Naive thymus-derived CD4-positive, alpha-beta T cell (primary cell): ENCODE data around the gene CAPN10. TPM values are rescaled to one million over a fixed set of nuclear protein-coding genes. Genes with fewer than 3 reads are reported as not detected.

Experiments used
- ATAC-seq: fragments of 150-1000 bp; cut with Tn5 transposase; 2 replicates; pipeline ENCODE4 v1.10.0; 2021; ENCODE audit warnings: mild to moderate bottlenecking, moderate library complexity
- CTCF ChIA-PET: fragments of 350-600 bp; sonication (Branson Sonifier 250); formaldehyde crosslinking; loops from one replicate; lab custom pipeline; 2021; ENCODE audit warnings: antibody characterized with exemption; lab: Charles Lee
- POLR2A ChIA-PET: fragments of 350-600 bp; sonication (Branson Sonifier 250); formaldehyde crosslinking; loops from one replicate; lab custom pipeline; 2021; ENCODE audit warnings: antibody characterized with exemption, inconsistent platforms; lab: Charles Lee
- DNase-seq, 9 donors: peaks; one replicate each; pipeline versions ENCODE4 v3.0.0 to v3.0.0-alpha.2; 2020 to 2022; ENCODE audit warnings: mixed read lengths in 1 of 9
- H3K27ac ChIP-seq: one replicate; pipeline ENCODE4 v1.7.0; 2013; ENCODE audit warnings: mild to moderate bottlenecking, low read depth, low read length, moderate library complexity
- H3K27me3 ChIP-seq, 2 donors: one replicate each; pipeline ENCODE4 v1.7.0; 2013; ENCODE audit warnings: low read length in 2 of 2, mild to moderate bottlenecking in 2 of 2, moderate library complexity in 2 of 2; ENCODE audit not compliant: control insufficient read depth in 2 of 2, insufficient read depth in 2 of 2
- H3K36me3 ChIP-seq, 3 experiments: 1 replicate in 2 of 3; 2 replicates in 1 of 3; pipeline ENCODE4 v1.7.0; 2013; ENCODE audit warnings: low read length in 3 of 3, mild to moderate bottlenecking in 3 of 3, moderate library complexity in 1 of 3; ENCODE audit not compliant: insufficient read depth in 3 of 3, control insufficient read depth in 2 of 3
- H3K4me1 ChIP-seq, 2 donors: one replicate each; pipeline ENCODE4 v1.7.0; 2013; ENCODE audit warnings: low read length in 2 of 2, mild to moderate bottlenecking in 2 of 2, moderate library complexity in 1 of 2; ENCODE audit not compliant: control insufficient read depth in 2 of 2, insufficient read depth in 2 of 2
- H3K4me3 ChIP-seq: 2 replicates; pipeline ENCODE4 v1.7.0; 2013; ENCODE audit warnings: mild to moderate bottlenecking, low read length
- H3K9me3 ChIP-seq, 3 experiments: 1 replicate in 2 of 3; 2 replicates in 1 of 3; pipeline ENCODE4 v1.7.0; 2013; ENCODE audit warnings: low read length in 3 of 3; ENCODE audit not compliant: control insufficient read depth in 2 of 3
- H3K27ac Mint-ChIP-seq, 9 donors: one replicate each; pipeline ENCODE4 v1.8.0; 2020 to 2022; ENCODE audit warnings: mixed read lengths in 9 of 9, mild to moderate bottlenecking in 8 of 9, moderate library complexity in 5 of 9, inconsistent platforms in 2 of 9
- H3K27me3 Mint-ChIP-seq, 5 donors: one replicate each; pipeline ENCODE4 v1.8.0; 2021 to 2022; ENCODE audit warnings: mixed read lengths in 5 of 5, mild to moderate bottlenecking in 1 of 5
- H3K36me3 Mint-ChIP-seq, 5 donors: one replicate each; pipeline ENCODE4 v1.8.0; 2020 to 2022; ENCODE audit warnings: mixed read lengths in 5 of 5, mild to moderate bottlenecking in 3 of 5, inconsistent platforms in 1 of 5
- H3K4me1 Mint-ChIP-seq, 7 donors: one replicate each; pipeline ENCODE4 v1.8.0; 2020 to 2022; ENCODE audit warnings: mixed read lengths in 7 of 7, mild to moderate bottlenecking in 3 of 7, inconsistent platforms in 1 of 7
- H3K4me3 Mint-ChIP-seq, 10 donors: one replicate each; pipeline ENCODE4 v1.8.0; 2020 to 2022; ENCODE audit warnings: mild to moderate bottlenecking in 10 of 10, mixed read lengths in 10 of 10, moderate library complexity in 6 of 10, inconsistent platforms in 2 of 10
- H3K9me3 Mint-ChIP-seq, 11 donors: one replicate each; pipeline ENCODE4 v1.8.0; 2020 to 2022; ENCODE audit warnings: mixed read lengths in 11 of 11, mild to moderate bottlenecking in 4 of 11, inconsistent platforms in 1 of 11, moderate library complexity in 1 of 11
- intact Hi-C, 2 donors: fragments of 100-400 bp; cut with micrococcal nuclease; formaldehyde crosslinking; loops; one replicate each; pipeline ENCODE4 v1.15.1; 2023
- polyA plus RNA-seq, 2 donors: library from polyadenylated mRNA; unstranded; fragments of 300-500 nt; fragmentation: Illumina TruSeq; gene quantifications; one replicate each; pipeline ENCODE4 v1.2.3, GENCODE V29; 2021
- total RNA-seq, 6 experiments: library from RNA in 5 of 6; stranded (reverse) in 5 of 6; gene quantifications; 1 replicate in 5 of 6; 2 replicates in 1 of 6; pipeline ENCODE4 v1.2.3 and lab custom pipeline; 2021 to 2026

CAPN10 gene
- total and polyA plus RNA-seq, 7 experiments from 2014 or later, result 8.4 to 74.8 (median 54.9) TPM

DNA sequence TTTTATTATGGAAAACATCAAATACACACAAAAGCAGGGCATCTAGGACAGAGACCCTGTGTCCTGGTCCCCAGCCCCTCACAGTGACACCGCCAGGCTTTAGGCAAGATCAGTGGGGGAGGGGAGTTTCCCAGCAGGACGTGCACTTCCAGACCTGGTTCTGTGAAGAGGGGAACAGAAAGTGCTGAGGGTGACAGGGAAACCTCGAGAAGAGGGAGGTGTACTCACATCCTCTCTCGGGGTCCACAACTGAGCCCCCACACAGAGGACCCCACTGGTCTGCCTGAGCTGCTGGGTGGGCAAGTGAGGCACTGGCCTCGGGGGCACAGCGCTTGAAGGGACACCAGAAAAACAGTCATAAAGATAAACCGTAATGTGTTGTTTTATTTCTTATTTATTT lies 34.3 kb downstream of the CAPN10 start:
- Mint-ChIP-seq H3K4me3 (peak overlapping the region in 3 of 10 donors; percentile 75 to 85 (median 83)), H3K27me3 (no peaks in the 10 kb centered on the region), H3K36me3 (peaks cover 0 to 26% (median 15%) of the 10 kb centered on the region in 5 donors), H3K4me1 (peaks cover 19 to 60% (median 51%) of the 10 kb centered on the region in 7 donors), H3K9me3 (peaks cover 0 to 13% (median 4%) of the 10 kb centered on the region in 11 donors), H3K27ac (peak overlapping the region in 7 of 9 donors; percentile 38 to 99 (median 95))
- DNase-seq, result peak in 1 of 9 donors; percentile 10
- Histone ChIP-seq H3K4me1 (peaks cover 48 to 50% of the 10 kb centered on the region in 2 donors), H3K27ac (peak overlapping the region; percentile 18), H3K4me3 (peak overlapping the region; percentile 27), H3K36me3 (no peaks in the 10 kb centered on the region), H3K27me3 (no peaks in the 10 kb centered on the region), H3K9me3 (no peaks in the 10 kb centered on the region)
- ATAC-seq, result no peak
- intact Hi-C loops, result loop anchor here in 1 of 2 donors (1.0 to 2.0 kb wide), 4 partner anchors 8 to 60 kb away; partner anchors contain the start of gene CAPN10
- ChIA-PET CTCF (interaction anchor here (1.3 kb wide), 1 partner anchor 34 kb away, joined by 3 read pairs; the partner anchor contains the start of gene CAPN10), POLR2A (interaction anchor here (1.0 to 3.5 kb wide), 3 partner anchors 34 to 55 kb away, joined by 3 to 30 read pairs (median 27); partner anchors contain the start of gene CAPN10)

GRCh38 chr2:240622060-240622411 lies 35.5 kb downstream of the CAPN10 start:
- H3K4me3 ChIP-seq, result no peak overlapping the region
- H3K36me3 ChIP-seq, result no peaks in the 10 kb centered on the region
- intact Hi-C loops, result loop anchor here in 1 of 2 donors (2.0 kb wide), 1 partner anchor 119 kb away; no protein-coding TSS in a partner anchor
- H3K27ac Mint-ChIP-seq, result peak overlapping the region; percentile 81 to 99 (median 95)
- POLR2A ChIA-PET, result interaction anchor here (0.6 to 3.5 kb wide), 9 partner anchors 14 to 83 kb away, joined by 3 to 30 read pairs (median 5); partner anchors contain the start of genes CAPN10 and DUSP28
- CTCF ChIA-PET, result interaction anchor here (0.7 to 1.3 kb wide), 4 partner anchors 33 to 126 kb away, joined by 3 to 6 read pairs (median 3); partner anchors contain the start of gene CAPN10
- no peaks in the 10 kb centered on the region for H3K27me3 Mint-ChIP-seq
- H3K36me3 Mint-ChIP-seq, result peaks cover 0 to 20% (median 14%) of the 10 kb centered on the region in 5 donors
- H3K4me3 Mint-ChIP-seq, result peak overlapping the region; percentile 59 to 85 (median 66)
- H3K9me3 Mint-ChIP-seq, result peaks cover 0 to 13% (median 3%) of the 10 kb centered on the region in 11 donors
- H3K9me3 ChIP-seq, result no peaks in the 10 kb centered on the region
- DNase-seq (peak in 1 of 9 donors; percentile 9), ATAC-seq (no peak)
- peak overlapping the region; percentile 69 for H3K27ac ChIP-seq
- no peaks in the 10 kb centered on the region for H3K27me3 ChIP-seq
- peaks cover 55 to 62% of the 10 kb centered on the region in 2 donors for H3K4me1 ChIP-seq
- H3K4me1 Mint-ChIP-seq, result peaks cover 18 to 66% (median 58%) of the 10 kb centered on the region in 7 donors

DNA sequence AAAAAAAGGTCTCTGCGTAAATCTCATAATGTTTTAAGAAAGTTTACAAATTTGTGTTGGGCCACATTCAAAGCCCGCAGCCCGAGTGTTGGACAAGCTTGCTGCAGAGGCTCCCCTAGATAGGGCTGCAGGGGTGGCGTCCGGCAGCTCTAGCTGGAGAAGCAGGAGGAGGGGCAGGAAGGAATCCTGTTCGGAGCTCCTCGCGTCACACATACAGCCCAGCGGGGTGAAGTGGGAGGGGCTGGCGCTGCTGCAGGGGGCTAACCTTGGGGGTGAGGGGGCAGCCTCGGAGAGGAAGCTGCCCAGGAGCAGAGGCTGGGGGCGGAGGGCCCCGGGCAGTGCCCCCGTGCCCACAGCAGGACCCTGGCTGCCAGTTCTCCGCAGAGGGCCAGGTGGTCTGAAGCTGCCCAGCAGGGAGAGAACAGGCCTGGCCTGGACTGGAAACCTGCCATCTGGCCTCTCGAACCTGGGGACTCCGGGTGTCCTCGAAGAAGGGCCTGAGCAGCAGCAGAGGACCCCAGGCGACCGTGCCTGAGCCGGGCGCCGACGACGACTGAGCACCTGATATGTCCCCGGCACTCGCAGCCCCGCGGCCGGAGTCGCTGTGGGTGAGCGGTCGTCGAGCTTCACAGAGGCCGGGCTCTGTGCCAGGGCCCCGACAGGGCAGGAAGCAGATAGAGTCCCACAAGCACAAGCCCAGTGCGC lies 36.1 kb downstream of the CAPN10 start:
- peaks cover 18 to 72% (median 65%) of the 10 kb centered on the region in 7 donors for H3K4me1 Mint-ChIP-seq
- ChIA-PET CTCF (interaction anchor here (1.0 to 1.1 kb wide), 2 partner anchors 33 to 56 kb away, joined by 3 to 6 read pairs; no protein-coding TSS in a partner anchor), POLR2A (interaction anchor here (0.5 to 3.5 kb wide), 9 partner anchors 14 to 187 kb away, joined by 4 to 30 read pairs (median 5); partner anchors contain the start of genes CAPN10 and DUSP28)
- H3K9me3 ChIP-seq, result no peaks in the 10 kb centered on the region
- H3K36me3 ChIP-seq, result no peaks in the 10 kb centered on the region
- ATAC-seq (no peak), DNase-seq (peak in 6 of 9 donors; percentile 39 to 65 (median 58))
- intact Hi-C loops, result loop anchor here in 1 of 2 donors (1.0 to 2.0 kb wide), 4 partner anchors 36 to 210 kb away; partner anchors contain the start of gene CAPN10
- H3K27me3 ChIP-seq, result no peaks in the 10 kb centered on the region
- H3K4me3 Mint-ChIP-seq, result peak overlapping the region; percentile 59 to 85 (median 76)
- H3K4me1 ChIP-seq, result peaks cover 59 to 68% of the 10 kb centered on the region in 2 donors
- peaks cover 0 to 18% (median 11%) of the 10 kb centered on the region in 5 donors for H3K36me3 Mint-ChIP-seq
- H3K27ac ChIP-seq, result peak overlapping the region; percentile 69
- H3K4me3 ChIP-seq, result peak overlapping the region; percentile 33
- peak overlapping the region; percentile 87 to 99 (median 95) for H3K27ac Mint-ChIP-seq
- H3K27me3 Mint-ChIP-seq, result no peaks in the 10 kb centered on the region
- H3K9me3 Mint-ChIP-seq, result peaks cover 0 to 11% (median 2%) of the 10 kb centered on the region in 11 donors

DNA sequence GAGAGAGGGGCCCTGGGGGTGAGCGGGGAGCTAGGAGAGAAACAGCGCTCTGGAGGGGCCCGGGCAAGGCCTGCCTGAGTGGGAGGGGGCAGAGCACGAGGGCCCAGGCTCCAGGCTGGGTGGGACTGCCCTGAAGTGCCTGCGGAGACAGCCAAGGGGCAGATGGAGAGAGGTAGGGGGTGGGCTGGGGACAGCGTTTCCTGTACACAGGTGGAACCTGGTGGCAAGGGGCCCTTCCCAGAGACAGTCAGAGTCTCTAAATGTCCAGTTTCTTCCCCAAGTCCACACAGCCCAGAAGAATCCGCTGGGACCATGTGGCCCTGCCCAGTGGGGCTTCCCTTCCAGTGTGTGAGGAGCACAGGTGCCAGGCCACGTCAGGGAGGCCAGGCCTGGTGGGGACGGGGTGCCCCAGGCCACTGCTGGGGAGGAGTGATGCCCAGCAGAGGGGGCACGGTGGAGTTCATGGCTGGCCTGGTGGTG lies 37.0 kb downstream of the CAPN10 start:
- no peak for ATAC-seq
- H3K27ac ChIP-seq, result peak overlapping the region; percentile 69
- peaks cover 59 to 76% of the 10 kb centered on the region in 2 donors for H3K4me1 ChIP-seq
- POLR2A ChIA-PET, result interaction anchor here (0.5 to 3.5 kb wide), 3 partner anchors 37 to 186 kb away, joined by 5 to 30 read pairs (median 27); partner anchors contain the start of gene CAPN10
- peak overlapping the region in 6 of 10 donors; percentile 34 to 83 (median 72) for H3K4me3 Mint-ChIP-seq
- DNase-seq, result peak in 3 of 9 donors; percentile 9 to 15 (median 12)
- peaks cover 0 to 13% (median 7%) of the 10 kb centered on the region in 5 donors for H3K36me3 Mint-ChIP-seq
- no peak overlapping the region for H3K4me3 ChIP-seq
- no peaks in the 10 kb centered on the region for H3K36me3 ChIP-seq
- intact Hi-C loops, result loop anchor here (1.0 to 2.0 kb wide), 6 partner anchors 29 to 209 kb away; partner anchors contain the start of genes CAPN10 (in 1 of the 2) and DUSP28 (in 1 of the 2)
- CTCF ChIA-PET, result interaction anchor here (0.8 kb wide), 1 partner anchor 63 kb away, joined by 3 read pairs; no protein-coding TSS in a partner anchor
- peaks cover 18 to 72% (median 65%) of the 10 kb centered on the region in 7 donors for H3K4me1 Mint-ChIP-seq
- peaks cover 0 to 3% (median 0%) of the 10 kb centered on the region in 11 donors for H3K9me3 Mint-ChIP-seq
- no peaks in the 10 kb centered on the region for H3K27me3 Mint-ChIP-seq
- no peaks in the 10 kb centered on the region for H3K9me3 ChIP-seq
- peak overlapping the region; percentile 36 to 95 (median 90) for H3K27ac Mint-ChIP-seq
- H3K27me3 ChIP-seq, result no peaks in the 10 kb centered on the region

DNA sequence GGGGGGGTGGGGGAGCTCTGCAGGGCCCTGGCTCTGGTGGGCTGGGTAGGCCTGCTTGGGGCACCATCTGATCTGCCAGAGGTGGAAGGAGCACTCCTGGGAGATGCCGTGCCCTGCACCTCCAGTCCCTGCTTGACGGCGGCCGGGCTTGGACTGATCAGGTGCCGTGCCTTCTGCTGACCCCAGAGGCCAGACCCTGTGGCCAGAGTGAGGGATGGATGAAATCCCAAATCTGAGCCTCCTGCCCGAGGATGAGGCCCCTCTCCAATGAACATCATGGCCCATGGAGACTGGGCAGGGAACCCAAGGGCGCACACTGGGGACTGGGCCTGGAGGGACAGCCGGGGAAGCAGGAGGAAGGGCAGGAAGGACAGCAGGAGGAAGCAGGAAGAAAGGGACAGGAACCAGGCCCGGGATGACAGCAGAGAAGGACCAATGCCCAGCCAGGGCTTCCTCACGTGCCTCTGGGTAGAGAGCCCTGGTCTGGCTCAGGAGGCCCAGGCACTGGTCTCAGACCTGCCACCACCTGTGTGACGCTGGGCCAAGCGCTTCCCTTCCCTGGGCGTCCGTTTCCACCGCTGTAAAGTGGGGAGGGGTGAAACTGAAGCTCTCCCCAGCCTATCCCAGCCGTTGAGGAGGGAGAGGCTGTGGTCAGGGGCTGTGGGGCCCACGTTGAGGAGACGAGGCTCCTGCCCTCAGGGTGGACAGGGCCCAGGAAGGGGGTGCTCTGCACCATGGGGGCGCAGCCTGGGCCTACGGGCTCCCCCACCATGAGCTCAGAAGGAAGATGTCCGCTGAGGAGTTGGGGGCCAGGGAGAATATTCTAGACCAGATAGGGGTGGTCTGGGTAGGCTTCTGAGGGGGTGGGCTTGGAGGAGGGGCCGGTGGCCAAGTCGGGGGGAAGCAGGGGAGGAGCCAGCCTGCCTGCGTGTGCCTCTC lies 37.7 kb downstream of the CAPN10 start:
- Histone ChIP-seq H3K9me3 (no peaks in the 10 kb centered on the region), H3K27ac (peak overlapping the region; percentile 69), H3K27me3 (no peaks in the 10 kb centered on the region), H3K4me1 (peaks cover 59 to 76% of the 10 kb centered on the region in 2 donors), H3K36me3 (no peaks in the 10 kb centered on the region), H3K4me3 (no peak overlapping the region)
- DNase-seq, result peak in 1 of 9 donors; percentile 10
- Mint-ChIP-seq H3K36me3 (peaks cover 0 to 7% (median 0%) of the 10 kb centered on the region in 5 donors), H3K4me1 (peaks cover 18 to 72% (median 58%) of the 10 kb centered on the region in 7 donors), H3K27me3 (no peaks in the 10 kb centered on the region), H3K27ac (peak overlapping the region; percentile 47 to 93 (median 90)), H3K4me3 (peak overlapping the region; percentile 38 to 83 (median 71)), H3K9me3 (no peaks in the 10 kb centered on the region)
- intact Hi-C loops, result loop anchor here (2.0 kb wide), 2 partner anchors 29 to 63 kb away; partner anchors contain the start of gene DUSP28 (in 1 of the 2)
- no peak for ATAC-seq
- ChIA-PET CTCF (interaction anchor here (0.8 to 1.9 kb wide), 2 partner anchors 63 to 110 kb away, joined by 3 to 5 read pairs; no protein-coding TSS in a partner anchor), POLR2A (interaction anchor here (0.6 to 3.5 kb wide), 4 partner anchors 37 to 58 kb away, joined by 3 to 30 read pairs (median 3); no protein-coding TSS in a partner anchor)
